PFSK-1 (cell line): ENCODE data around the gene RNF220.

ENCODE experiments used
- FOXP2 ChIP-seq: optimal IDR thresholded peaks from 2 replicates; pipeline ENCODE3; 2011; ENCODE audit warnings: borderline replicate concordance, control low read depth, inconsistent platforms; ENCODE audit not compliant: insufficient read depth; ENCODE audit errors: extremely low read length, extremely low read depth
- POLR2AphosphoS5 ChIP-seq: IDR thresholded peaks from 2 replicates; pipeline ENCODE4 v1.6.1; 2012; ENCODE audit warnings: low read depth, mild to moderate bottlenecking, control low read depth, low read length, moderate library complexity
- REST ChIP-seq, 2 experiments: IDR thresholded peaks; 2 replicates each; pipeline versions ENCODE4 v1.6.1 to v1.8.0; 2011 to 2012; ENCODE audit warnings: low read depth in 2 of 2, low read length in 2 of 2, control low read depth in 1 of 2, inconsistent platforms in 1 of 2, mild to moderate bottlenecking in 1 of 2, moderate library complexity in 1 of 2; ENCODE audit not compliant: insufficient read depth in 1 of 2
- SIN3A ChIP-seq: IDR thresholded peaks from 2 replicates; pipeline ENCODE4 v1.6.1; 2012; ENCODE audit warnings: mild to moderate bottlenecking, low read length, moderate library complexity, borderline replicate concordance; ENCODE audit not compliant: insufficient read depth
- TAF1 ChIP-seq: IDR thresholded peaks from 2 replicates; pipeline ENCODE4 v1.6.1; 2012; ENCODE audit warnings: low read length, control low read depth, borderline replicate concordance; ENCODE audit not compliant: insufficient read depth

The RNF220 gene

DNA sequence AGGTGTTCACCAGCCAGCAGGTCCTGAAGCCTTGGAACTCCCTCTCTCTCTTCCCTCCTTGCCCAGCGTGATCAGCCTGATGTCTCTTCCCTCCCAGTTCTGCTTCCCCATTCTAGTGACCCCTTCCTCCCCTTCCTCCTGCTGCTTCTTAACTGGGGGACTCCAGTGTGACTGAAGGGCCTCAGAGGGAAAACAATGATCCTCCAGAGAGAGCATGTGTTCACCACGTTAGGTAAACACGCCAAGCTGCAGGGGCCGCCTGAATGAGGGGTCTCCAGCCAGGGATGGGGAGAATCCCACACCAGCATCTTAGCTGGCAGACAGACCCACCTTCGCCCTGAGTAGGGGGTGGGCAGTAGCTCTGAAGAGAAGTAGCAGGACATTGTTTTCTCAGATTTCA, 144.5 kb downstream of the RNF220 start:
- no peak for TF ChIP-seq FOXP2
- no peak for TF ChIP-seq REST (IDR thresholded peaks at IDR 0.05; ENCODE audit: insufficient read depth in 1 of 2, low read depth in 2 of 2, low read length in 2 of 2)
- no peak for TF ChIP-seq TAF1
- TF ChIP-seq SIN3A: no peak
- no peak for TF ChIP-seq POLR2AphosphoS5

- TF ChIP-seq TAF1: no peak
- TF ChIP-seq POLR2AphosphoS5: no peak
- TF ChIP-seq SIN3A: no peak
- no peak for TF ChIP-seq REST (IDR thresholded peaks at IDR 0.05; ENCODE audit: insufficient read depth in 1 of 2, low read depth in 2 of 2, low read length in 2 of 2)
- no peak for TF ChIP-seq FOXP2
These were observed 148.2 kb downstream of the RNF220 start for GRCh38 chr1:44553127-44553758.

GRCh38 chr1:44553771-44554170, 148.7 kb downstream of the RNF220 start:
- TF ChIP-seq REST (IDR thresholded peaks at IDR 0.05; ENCODE audit: insufficient read depth in 1 of 2, low read depth in 2 of 2, low read length in 2 of 2) (no peak), FOXP2 (no peak), POLR2AphosphoS5 (no peak), SIN3A (no peak)

DNA sequence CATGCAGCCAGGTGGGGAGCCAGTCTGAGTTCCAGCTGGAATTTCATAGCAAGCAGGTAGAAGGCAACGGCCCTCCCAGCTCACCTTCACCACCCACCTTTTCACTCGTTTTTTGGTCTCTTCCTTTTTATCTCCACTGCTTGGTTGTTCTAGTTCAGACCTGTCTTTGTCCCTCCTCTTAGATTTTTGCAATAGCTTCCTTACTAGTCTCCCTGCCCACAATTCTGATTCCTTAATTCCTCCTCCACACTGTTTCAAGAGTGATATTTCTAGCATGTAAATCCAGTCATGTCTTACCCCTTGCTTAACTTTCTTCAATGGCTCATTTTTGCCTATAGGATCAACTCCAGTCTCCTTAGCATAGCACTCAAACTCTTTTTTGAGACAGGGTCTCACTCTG, 149.7 kb downstream of the RNF220 start:
- TF ChIP-seq POLR2AphosphoS5: no peak
- no peak for TF ChIP-seq FOXP2
- TF ChIP-seq TAF1: no peak
- no peak for TF ChIP-seq SIN3A
- no peak for TF ChIP-seq REST (IDR thresholded peaks at IDR 0.05; ENCODE audit: insufficient read depth in 1 of 2, low read depth in 2 of 2, low read length in 2 of 2)

- TF ChIP-seq FOXP2 (no peak), SIN3A (no peak), TAF1 (no peak), REST (IDR thresholded peaks at IDR 0.05; ENCODE audit: insufficient read depth in 1 of 2, low read depth in 2 of 2, low read length in 2 of 2) (no peak), POLR2AphosphoS5 (no peak)
These were observed 152.7 kb downstream of the RNF220 start for GRCh38 chr1:44557778-44558177.
